Measurements from ENCODE around the gene ZCCHC13. TPM values are rescaled to one million over a fixed set of nuclear protein-coding genes. Genes with fewer than 3 reads are reported as not detected.

ZCCHC13 gene
- total RNA-seq, 1 donor from 2014 or later: not detected

DNA sequence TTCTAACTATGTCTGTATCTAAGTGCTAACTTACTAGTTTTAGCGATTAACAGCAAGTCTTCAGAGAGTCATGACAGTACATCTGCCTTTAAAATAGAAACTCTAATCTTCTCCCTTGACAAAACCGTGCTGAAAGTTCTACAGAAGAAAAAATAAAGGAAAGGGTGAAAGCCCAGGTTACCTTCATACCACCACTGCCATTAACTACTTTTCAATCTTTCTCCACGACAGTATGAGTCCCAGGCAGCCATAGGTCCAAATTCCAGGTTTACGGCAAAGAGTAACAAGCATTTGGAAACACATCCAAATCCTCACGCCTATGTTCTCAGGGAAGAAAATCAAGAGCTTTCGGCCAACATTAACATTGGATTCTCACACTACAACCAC is 12.4 kb upstream of the ZCCHC13 start:
- Histone ChIP-seq H3K4me2 (ENCODE audit: low read length) (peak overlapping the region; percentile 99), H3K27ac (ENCODE audit: low read depth, low read length) (peak overlapping the region; percentile 98), H3K9me3 (ENCODE audit: insufficient read depth, low read depth, low read length) (no peaks in the 10 kb centered on the region), H3K36me3 (ENCODE audit: insufficient read depth, low read length) (peaks cover 3% of the 10 kb centered on the region), H3K9ac (ENCODE audit: low read length) (peak overlapping the region; percentile 99), H4K20me1 (ENCODE audit: insufficient read depth, low read length) (peaks cover 12% of the 10 kb centered on the region), H3K79me2 (ENCODE audit: insufficient read depth, low read length) (peaks cover 62% of the 10 kb centered on the region), H2AFZ (ENCODE audit: low read depth, low read length) (peak overlapping the region; percentile 95), H3K27me3 (ENCODE audit: insufficient read depth, low read length) (no peaks in the 10 kb centered on the region), H3K4me1 (ENCODE audit: insufficient read depth, low read length) (no peaks in the 10 kb centered on the region), H3K4me3 (ENCODE audit: insufficient read depth, low read depth, low read length) (peak overlapping the region; percentile 86)
- Mint-ChIP-seq H3K4me3 (ENCODE audit: unreplicated experiment) (peak overlapping the region; percentile 98), H3K9me3 (ENCODE audit: unreplicated experiment) (peaks cover 2% of the 10 kb centered on the region), H3K4me1 (ENCODE audit: low read depth, unreplicated experiment) (peaks cover 5% of the 10 kb centered on the region), H3K36me3 (ENCODE audit: low read depth, unreplicated experiment) (peaks cover 2% of the 10 kb centered on the region), H3K27ac (ENCODE audit: unreplicated experiment) (peak overlapping the region; percentile 95), H3K27me3 (ENCODE audit: low read depth, unreplicated experiment) (no peaks in the 10 kb centered on the region)
- peak; percentile 23 for FAIRE-seq
- no peak for TF ChIP-seq EZH2 (IDR thresholded peaks at IDR 0.05; ENCODE audit: insufficient read depth, low read length)
- TF ChIP-seq, protein P1, sequence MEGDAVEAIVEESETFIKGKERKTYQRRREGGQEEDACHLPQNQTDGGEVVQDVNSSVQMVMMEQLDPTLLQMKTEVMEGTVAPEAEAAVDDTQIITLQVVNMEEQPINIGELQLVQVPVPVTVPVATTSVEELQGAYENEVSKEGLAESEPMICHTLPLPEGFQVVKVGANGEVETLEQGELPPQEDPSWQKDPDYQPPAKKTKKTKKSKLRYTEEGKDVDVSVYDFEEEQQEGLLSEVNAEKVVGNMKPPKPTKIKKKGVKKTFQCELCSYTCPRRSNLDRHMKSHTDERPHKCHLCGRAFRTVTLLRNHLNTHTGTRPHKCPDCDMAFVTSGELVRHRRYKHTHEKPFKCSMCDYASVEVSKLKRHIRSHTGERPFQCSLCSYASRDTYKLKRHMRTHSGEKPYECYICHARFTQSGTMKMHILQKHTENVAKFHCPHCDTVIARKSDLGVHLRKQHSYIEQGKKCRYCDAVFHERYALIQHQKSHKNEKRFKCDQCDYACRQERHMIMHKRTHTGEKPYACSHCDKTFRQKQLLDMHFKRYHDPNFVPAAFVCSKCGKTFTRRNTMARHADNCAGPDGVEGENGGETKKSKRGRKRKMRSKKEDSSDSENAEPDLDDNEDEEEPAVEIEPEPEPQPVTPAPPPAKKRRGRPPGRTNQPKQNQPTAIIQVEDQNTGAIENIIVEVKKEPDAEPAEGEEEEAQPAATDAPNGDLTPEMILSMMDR (IDR thresholded peaks at IDR 0.05; ENCODE audit: insufficient read depth, low read depth, low read length): no peak
- DNase-seq (ENCODE audit: low read depth): no peak

DNA sequence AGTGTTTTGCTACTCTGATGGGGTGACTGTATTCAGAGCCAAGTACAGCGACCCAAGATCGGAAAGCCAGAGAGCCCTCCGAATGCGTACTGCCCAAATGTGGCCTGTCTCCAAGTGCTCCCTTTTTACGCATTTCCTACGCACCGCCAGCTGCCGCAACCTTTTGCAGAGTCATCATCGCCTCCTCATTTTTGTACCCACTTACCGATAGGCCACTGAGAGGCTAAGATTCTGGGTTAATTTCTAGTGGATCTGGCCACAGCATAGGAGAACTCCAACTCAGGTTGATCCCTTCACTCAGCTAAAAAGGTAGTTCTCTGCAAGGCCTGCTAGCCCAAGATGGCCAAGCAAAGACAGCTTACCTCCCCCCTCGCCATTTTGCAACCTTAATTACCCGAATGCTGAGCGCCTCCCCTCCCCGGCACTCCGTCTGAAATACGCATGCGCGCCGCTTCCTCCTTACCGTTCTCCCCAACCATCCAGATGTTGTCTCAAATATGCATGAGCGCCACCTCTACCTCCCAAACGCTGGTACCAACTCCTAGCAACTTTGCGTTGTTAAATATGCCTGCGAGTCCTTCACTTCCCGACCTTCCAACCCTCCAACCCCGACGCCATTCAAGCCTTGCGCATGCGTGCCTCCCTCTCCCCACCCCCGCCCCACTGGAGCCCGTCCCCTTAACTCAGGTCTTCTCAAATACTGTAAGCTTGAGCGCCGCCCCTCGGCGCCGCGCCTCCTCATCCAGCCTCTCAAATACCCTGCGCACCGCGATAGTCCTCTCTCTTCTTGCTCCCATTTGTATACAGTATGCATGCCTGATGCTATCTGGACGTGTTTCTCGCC is 11.8 kb upstream of the ZCCHC13 start:
- TF ChIP-seq EZH2 (IDR thresholded peaks at IDR 0.05; ENCODE audit: insufficient read depth, low read length): no peak
- TF ChIP-seq, protein P1 (IDR thresholded peaks at IDR 0.05; ENCODE audit: insufficient read depth, low read depth, low read length): peak; percentile 4
- H3K79me2 ChIP-seq (ENCODE audit: insufficient read depth, low read length): peaks cover 56% of the 10 kb centered on the region
- peak overlapping the region; percentile 99 for H3K9ac ChIP-seq (ENCODE audit: low read length)
- FAIRE-seq (peak; percentile 13), DNase-seq (ENCODE audit: low read depth) (peak; percentile 74)
- H3K27ac Mint-ChIP-seq (ENCODE audit: unreplicated experiment): peak overlapping the region; percentile 95
- peak overlapping the region; percentile 98 for H3K27ac ChIP-seq (ENCODE audit: low read depth, low read length)
- H3K4me1 Mint-ChIP-seq (ENCODE audit: low read depth, unreplicated experiment): peaks cover 5% of the 10 kb centered on the region
- H2AFZ ChIP-seq (ENCODE audit: low read depth, low read length): peak overlapping the region; percentile 95
- peak overlapping the region; percentile 99 for H3K4me2 ChIP-seq (ENCODE audit: low read length)
- H3K9me3 ChIP-seq (ENCODE audit: insufficient read depth, low read depth, low read length): no peaks in the 10 kb centered on the region
- peaks cover 2% of the 10 kb centered on the region for H3K9me3 Mint-ChIP-seq (ENCODE audit: unreplicated experiment)
- H4K20me1 ChIP-seq (ENCODE audit: insufficient read depth, low read length): peaks cover 8% of the 10 kb centered on the region
- peak overlapping the region; percentile 98 for H3K4me3 Mint-ChIP-seq (ENCODE audit: unreplicated experiment)
- no peaks in the 10 kb centered on the region for H3K27me3 ChIP-seq (ENCODE audit: insufficient read depth, low read length)
- H3K27me3 Mint-ChIP-seq (ENCODE audit: low read depth, unreplicated experiment): no peaks in the 10 kb centered on the region
- peaks cover 2% of the 10 kb centered on the region for H3K36me3 Mint-ChIP-seq (ENCODE audit: low read depth, unreplicated experiment)
- H3K36me3 ChIP-seq (ENCODE audit: insufficient read depth, low read length): peaks cover 3% of the 10 kb centered on the region
- H3K4me1 ChIP-seq (ENCODE audit: insufficient read depth, low read length): no peaks in the 10 kb centered on the region
- H3K4me3 ChIP-seq (ENCODE audit: insufficient read depth, low read depth, low read length): peak overlapping the region; percentile 86

DNA sequence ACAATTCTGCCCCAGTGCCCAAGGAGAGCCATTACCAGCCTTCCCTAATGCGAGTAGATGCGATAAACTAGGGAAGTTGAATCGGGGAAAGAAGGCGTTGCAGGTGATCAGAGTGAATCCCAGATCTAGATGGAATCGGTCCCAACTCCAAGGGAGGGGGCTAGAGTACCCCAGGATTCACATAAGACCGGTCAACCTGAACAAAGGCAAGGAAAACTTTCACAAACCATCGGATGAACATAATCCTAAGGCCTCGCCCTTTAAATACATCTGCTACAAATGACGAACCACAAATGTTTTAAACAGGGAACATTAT is 11.2 kb upstream of the ZCCHC13 start:
- Histone ChIP-seq H3K27ac (ENCODE audit: low read depth, low read length) (peak overlapping the region; percentile 52), H3K9ac (ENCODE audit: low read length) (peak overlapping the region; percentile 99), H2AFZ (ENCODE audit: low read depth, low read length) (peak overlapping the region; percentile 95), H3K9me3 (ENCODE audit: insufficient read depth, low read depth, low read length) (no peaks in the 10 kb centered on the region), H3K4me3 (ENCODE audit: insufficient read depth, low read depth, low read length) (peak overlapping the region; percentile 86), H3K79me2 (ENCODE audit: insufficient read depth, low read length) (peaks cover 50% of the 10 kb centered on the region), H3K4me1 (ENCODE audit: insufficient read depth, low read length) (no peaks in the 10 kb centered on the region), H4K20me1 (ENCODE audit: insufficient read depth, low read length) (peaks cover 4% of the 10 kb centered on the region), H3K27me3 (ENCODE audit: insufficient read depth, low read length) (no peaks in the 10 kb centered on the region), H3K36me3 (ENCODE audit: insufficient read depth, low read length) (peaks cover 3% of the 10 kb centered on the region), H3K4me2 (ENCODE audit: low read length) (peak overlapping the region; percentile 99)
- DNase-seq (ENCODE audit: low read depth) (no peak), FAIRE-seq (no peak)
- H3K36me3 Mint-ChIP-seq (ENCODE audit: low read depth, unreplicated experiment): peaks cover 2% of the 10 kb centered on the region
- peaks cover 2% of the 10 kb centered on the region for H3K9me3 Mint-ChIP-seq (ENCODE audit: unreplicated experiment)
- no peaks in the 10 kb centered on the region for H3K27me3 Mint-ChIP-seq (ENCODE audit: low read depth, unreplicated experiment)
- peak overlapping the region; percentile 98 for H3K4me3 Mint-ChIP-seq (ENCODE audit: unreplicated experiment)
- H3K4me1 Mint-ChIP-seq (ENCODE audit: low read depth, unreplicated experiment): peaks cover 5% of the 10 kb centered on the region
- TF ChIP-seq, protein P1 (IDR thresholded peaks at IDR 0.05; ENCODE audit: insufficient read depth, low read depth, low read length): no peak
- TF ChIP-seq EZH2 (IDR thresholded peaks at IDR 0.05; ENCODE audit: insufficient read depth, low read length): no peak
- H3K27ac Mint-ChIP-seq (ENCODE audit: unreplicated experiment): peak overlapping the region; percentile 83

All from astrocyte (in vitro differentiated cells and primary cell).